Measurements from ENCODE around the gene RPL23.

Gene RPL23

DNA sequence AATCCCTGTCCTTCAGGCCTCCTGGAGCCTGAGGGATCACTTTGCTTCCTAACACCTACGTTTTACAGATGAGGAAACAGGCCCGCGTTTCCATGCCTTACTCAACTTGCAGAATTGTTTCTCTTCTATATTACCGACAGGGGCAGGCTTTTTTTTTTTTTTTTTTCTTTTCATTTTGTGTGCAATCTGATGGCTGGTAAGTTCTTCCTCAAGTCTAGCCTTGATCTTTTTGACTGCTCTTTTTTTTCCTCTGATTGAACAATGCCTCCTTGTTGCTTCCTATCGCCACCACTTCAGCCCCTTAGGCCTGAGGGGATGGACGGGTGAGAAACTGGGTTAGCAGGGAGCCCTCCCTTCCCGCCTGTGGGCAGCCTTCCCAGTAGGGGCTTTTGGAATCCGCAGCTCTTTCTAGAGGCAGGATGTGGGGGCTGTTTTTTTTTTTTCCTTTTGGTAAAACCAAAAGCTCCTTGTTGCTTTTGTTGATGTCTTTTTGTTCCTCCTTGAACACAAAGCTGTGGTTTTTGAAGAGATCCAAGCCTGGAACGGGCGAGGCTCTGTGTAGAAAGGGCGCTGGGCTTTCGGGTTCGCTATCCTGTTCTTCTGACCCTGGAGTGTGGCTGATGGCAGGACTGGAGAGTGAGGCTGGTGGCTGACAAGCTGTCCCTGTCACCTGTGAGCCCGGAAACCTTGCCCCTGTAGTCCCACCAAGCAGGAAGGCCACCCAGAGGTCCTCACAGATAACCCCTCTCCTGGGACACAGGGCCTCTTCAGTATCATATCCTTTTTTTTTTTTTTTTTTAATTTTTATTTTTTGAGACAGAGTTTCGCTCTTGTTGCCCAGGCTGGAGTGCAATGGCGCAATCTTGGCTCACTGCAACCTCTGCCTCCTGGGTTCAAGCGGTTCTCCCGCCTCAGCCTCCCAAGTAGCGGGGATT, 30.3 kb upstream of the RPL23 start:
- peak; percentile 44 for DNase-seq (ENCODE audit: low spot score)

DNA sequence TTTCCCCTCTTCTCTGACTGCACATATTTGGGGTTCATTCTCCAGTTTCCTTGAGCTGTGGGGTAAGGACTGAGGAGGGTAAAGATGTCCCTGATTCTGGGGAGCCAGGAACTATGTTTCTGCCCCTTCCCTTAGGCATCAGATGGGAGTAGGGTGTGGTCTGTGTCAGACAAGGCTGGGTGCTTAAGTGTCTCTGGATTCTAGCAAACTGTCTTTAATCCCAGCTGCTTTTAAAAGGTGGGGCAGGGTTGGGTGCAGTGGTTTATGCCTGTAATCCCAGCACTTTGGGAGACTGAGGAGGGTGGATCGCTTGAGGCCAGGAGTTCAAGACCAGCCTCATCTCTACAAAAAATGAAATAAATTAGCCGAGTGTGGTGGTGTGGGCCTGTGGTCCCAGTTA, 29.3 kb upstream of the RPL23 start:
- no peak for DNase-seq (ENCODE audit: low spot score)

DNA sequence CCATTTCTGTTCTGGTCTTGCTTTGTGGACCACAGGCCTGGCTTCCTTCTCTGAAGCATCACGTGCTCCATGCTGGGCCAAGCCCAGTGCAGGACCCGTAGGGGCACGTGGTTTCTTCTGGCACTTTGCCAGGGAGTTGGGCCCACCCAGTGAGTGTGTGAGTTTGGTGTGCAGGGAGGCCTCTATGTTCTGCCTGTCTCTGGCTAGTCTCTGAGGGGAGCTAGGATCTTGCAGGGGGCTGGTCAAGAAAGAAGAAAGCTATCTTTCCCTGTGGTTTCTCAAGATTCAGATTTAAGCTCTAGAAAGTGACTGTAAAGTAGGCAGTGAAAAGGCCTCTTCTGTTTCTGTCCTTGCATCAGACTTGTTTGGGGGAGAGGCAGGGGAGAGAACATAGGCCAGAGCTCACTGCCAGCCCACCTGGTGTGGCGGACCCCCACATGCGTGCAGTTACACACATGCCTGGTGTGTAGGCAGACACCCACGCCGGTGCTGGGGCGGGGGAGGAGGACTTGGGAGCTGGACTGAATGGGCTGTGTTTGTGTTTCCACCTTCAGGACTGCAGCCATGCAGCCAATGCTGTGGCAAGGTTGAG, 28.2 kb upstream of the RPL23 start:
- DNase-seq (ENCODE audit: low spot score), result no peak

DNA sequence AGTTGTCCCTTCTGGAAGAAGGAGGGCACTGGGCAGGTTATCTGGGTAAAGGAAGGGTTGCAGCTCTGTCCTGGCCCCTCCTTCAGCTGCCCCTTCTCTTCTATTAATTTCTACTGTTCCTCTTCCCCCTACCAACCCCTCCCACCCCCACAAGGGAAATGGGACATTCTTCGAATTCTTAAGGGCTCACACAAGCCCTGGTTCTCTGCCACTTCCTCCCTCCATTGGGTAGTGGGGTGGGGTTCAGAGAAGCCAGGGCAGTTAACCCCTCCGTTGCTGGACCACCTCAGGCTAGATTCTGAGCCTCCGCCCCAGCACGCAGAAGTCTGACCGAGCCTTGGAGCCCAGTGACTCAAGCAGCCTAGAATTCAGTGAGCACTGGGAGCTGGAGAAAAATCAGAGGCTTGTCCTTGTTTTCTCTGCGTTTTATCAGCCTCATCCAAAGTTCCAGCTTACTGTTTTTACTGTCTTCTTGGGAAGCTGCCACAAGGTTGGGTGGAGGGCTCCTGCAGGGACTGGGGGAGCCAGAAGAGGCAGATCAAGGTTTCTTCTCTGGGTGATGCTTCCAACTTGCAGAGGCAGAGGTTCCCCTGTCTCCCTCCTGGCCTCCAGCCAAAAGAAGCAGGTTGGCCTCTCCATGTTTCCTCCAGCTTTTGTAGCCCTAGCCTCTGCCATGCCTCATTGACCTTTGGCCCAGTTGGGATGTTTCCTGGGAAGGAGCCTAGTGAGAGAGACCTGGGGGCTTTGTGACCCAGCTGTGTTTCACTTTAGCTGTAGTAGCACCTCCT, 26.6 kb upstream of the RPL23 start:
- DNase-seq (ENCODE audit: low spot score), result peak; percentile 78

DNA sequence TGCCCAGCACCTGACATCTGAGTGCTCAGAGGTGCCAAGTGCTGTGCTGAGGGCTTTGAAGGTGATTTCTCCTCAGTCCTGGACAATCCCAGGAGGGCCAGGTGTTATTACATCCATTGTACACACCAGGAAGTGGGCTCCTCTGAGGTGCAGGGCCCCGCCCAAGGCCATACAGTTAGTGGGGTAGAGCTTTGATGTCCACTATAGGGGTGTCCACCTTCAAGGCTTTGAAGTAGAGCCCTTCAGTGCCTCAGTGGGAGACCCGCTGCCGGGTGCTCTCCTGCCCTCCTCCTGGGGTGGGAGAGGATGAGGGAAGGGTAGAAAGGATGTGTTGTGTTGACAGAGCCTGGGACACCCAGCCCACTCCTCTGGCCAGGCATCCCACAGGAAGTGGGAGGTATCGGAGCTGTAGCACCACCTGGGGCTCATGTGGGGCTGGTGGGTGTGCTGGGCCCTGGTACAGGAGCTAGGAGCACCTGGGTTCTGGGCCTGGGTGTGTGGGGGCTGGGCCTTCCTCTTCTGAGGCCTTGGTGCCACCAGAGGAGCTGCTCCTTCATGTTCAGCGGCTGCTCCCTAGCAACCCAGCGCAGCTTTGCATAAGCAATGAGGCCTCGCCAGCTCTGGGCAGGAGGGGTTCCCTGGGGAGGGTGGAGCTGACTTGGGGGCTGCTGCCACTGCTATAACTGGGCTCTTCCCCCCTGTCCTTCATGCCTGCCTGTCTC, 23.8 kb upstream of the RPL23 start:
- peak; percentile 89 for DNase-seq (ENCODE audit: low spot score)

DNA sequence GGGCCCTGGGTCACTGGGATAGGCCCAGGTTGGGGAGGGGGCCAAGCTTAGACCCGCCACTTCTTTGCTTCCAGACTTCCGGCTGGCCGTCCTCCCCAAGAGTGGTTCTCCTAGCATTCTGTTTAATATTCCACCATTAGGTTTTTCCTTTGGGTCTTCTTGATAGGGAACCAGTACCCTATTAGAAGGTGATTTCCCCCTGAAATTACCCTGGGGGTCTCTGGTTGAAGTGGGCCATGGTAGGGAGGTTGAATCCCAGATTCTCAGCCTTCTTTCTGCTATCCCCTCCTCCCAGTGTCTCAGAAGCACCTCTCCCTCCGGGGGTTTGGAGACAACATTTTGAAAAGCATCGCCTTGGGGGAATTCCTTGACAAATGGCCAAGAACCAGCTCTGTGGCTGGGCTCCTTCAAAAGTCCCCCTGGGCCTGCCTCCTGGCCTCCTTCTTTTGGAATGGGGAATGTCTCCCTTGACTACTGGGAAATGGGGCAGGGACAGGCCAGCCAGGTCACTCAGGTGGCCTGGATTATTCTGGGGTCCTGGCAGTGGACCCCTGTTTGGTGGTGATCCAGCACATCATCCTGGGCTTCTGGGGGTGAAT, 22.1 kb upstream of the RPL23 start:
- DNase-seq (ENCODE audit: low spot score), result no peak

DNA sequence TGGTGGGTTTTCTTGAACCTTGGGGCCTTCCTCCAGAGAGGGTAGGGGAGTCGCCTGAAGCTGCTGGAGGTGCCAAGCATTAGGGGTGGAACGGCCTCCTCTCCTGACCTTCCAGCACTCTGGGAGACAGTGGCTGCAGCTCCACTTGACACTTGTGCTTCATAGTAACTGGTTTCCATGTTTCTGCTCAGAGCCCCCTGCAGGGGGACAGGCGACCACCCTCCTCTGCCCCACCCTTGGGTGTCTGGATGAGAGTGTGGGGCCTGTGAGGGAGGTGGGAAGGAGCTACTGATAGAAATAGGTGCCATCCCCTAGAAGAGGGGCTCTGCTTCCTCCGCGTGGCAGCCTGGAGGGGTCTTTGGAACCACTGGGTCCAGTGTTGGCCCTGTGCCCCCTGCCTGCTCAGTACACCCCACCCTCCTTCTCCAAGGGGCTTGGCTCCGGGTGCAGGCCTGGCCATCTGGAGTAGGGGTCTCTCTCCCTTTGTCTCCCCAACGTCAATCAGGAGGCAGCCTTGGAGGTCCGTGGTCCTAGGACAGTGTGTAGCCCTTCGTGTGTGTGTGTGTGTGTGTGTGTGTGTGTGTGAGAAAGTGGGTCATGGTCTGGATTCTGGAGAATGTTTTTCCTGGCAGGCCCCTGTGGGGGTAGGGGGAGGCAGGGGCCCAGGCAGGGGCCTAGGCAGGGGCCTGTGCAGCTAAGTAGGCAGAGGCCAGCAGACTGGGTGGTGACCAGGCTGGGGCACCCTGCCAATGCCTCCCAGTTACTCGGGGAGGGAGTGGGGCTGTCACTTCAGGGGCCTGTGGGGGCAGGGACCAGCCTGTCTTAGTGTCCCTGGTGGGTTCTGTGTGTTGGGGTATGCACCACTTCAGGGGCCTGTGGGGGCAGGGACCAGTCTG, 21.2 kb upstream of the RPL23 start:
- no peak for DNase-seq (ENCODE audit: low spot score)

DNA sequence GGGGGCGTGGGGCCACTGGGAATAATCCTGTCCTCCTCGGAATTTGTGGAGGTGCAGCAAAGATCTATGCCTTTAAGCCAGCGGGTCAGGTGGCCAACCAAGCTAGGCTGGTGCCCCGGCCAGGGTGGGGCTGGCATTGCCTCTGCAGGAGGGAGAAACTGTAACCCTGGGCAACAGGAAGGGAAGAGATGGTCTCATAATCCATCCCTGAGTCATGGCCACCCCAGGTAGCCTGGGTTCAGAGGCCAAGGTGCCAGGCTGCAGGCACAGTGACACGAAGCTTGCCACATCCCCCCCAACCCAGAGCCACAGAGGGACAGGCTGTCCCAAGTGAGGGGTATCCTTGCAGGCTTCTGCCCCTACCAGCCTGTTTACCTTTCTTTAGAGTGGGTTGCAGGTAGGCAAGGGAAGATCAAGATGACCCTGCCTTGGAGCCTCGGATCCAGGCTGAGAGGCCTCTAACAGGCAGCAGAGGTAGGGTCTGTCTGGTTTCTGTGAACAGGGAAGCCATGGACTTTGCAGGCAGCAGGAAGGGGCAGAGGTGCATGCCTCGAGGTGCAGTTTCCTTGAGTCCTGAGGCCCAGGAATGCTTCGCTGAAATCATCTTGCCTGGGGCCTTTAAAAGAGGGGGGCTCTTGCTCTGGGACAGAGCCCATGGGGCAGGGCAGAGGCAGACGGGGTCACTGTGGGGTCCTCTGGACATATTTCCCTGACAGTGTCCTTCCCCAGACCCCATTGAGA, 20.3 kb upstream of the RPL23 start:
- DNase-seq (ENCODE audit: low spot score), result no peak

DNA sequence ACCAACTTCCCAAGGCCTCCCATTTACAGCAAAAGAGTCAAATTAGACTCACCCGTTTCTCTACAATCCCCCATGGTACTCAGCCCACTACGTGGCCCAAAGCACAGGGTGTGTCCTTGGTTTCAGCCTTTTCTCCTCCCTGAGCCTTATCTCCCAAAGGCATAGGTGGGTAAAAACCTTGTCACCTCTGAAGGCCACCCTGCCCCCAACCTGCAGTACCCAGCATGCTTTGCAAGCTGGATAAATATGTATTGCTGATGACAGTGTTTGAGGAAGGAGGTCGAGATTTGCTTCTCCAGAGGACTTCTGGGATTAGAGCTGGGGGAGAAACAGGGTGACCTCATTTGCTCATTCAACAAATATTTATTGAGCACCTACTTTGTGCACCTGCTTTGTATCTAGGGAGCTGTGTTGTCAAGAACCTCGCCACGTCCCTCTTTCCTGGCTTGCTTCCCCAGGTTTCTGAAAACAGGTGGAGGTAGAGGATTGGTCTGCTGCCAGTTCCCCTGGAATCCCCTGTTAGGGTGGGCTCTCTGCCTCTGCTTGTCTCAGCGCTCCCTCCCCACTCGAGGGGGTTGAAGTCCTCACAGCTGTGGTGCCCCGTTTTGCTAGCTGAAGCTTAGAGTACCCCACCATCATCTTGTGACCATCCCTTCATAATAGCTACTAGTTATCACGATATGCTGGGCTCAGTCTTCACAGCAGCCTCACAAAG, 19.3 kb upstream of the RPL23 start:
- no peak for DNase-seq (ENCODE audit: low spot score)

DNA sequence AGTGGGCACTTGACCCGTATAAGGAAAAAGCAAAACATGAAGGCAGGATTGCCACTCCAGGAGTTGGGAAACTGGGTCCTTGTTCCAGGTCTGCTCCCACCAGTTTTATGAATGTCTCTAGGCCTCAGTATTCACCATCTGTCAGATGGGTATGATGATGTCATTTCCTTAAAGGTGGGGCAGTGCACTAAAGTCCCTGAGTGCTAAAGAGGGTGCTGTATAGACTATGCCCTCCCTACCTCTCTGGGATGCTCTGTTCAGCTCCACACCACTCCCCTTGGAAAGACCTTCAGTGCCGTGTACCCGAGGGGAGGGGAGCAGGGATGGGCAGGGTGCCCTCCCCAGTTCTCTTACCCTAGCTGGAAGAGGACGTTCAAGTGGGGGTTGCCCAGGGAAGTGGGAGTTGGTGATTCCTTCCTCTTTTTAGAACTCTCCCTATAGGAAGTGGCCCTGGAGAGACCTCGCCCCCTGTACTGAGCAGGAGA, 18.5 kb upstream of the RPL23 start:
- DNase-seq (ENCODE audit: low spot score), result no peak

DNA sequence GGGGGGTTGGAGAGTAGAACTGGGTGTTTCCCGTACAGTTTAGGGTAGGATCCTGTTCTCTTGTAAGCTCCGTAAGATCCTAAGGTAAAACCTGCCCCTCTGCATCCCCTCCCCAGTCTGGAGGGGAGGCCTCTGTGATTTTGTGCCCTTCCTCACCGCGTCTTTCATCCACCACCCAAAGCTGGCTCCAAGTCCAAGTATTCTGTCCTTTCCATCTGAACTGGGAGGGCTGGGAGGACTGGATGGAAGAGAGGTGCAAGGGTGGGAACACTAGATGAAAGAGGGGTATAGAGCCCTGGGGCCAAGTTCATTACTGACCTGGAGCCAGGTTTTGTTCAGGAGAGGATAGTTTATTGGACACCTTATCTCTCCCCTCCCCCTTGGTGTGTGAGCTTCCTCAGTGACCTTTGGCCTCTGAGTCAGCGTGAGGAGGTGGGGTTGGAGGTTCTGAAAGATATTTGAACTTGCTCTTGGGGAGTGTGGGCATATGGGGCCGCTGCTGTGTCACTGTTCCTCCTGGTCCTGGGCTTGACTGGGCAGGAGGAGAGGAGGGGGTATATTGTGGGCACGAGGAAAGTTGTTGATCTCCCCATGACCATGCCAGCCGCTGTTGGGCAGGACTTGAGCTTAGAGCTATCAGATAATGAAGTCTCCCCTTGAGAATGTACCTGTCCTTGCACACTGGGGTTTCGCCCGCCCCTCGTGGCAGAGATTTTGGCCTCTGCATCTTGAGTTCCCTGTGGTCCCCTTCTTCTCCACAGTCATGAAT, 17.9 kb upstream of the RPL23 start:
- DNase-seq (ENCODE audit: low spot score), result peak; percentile 91

DNA sequence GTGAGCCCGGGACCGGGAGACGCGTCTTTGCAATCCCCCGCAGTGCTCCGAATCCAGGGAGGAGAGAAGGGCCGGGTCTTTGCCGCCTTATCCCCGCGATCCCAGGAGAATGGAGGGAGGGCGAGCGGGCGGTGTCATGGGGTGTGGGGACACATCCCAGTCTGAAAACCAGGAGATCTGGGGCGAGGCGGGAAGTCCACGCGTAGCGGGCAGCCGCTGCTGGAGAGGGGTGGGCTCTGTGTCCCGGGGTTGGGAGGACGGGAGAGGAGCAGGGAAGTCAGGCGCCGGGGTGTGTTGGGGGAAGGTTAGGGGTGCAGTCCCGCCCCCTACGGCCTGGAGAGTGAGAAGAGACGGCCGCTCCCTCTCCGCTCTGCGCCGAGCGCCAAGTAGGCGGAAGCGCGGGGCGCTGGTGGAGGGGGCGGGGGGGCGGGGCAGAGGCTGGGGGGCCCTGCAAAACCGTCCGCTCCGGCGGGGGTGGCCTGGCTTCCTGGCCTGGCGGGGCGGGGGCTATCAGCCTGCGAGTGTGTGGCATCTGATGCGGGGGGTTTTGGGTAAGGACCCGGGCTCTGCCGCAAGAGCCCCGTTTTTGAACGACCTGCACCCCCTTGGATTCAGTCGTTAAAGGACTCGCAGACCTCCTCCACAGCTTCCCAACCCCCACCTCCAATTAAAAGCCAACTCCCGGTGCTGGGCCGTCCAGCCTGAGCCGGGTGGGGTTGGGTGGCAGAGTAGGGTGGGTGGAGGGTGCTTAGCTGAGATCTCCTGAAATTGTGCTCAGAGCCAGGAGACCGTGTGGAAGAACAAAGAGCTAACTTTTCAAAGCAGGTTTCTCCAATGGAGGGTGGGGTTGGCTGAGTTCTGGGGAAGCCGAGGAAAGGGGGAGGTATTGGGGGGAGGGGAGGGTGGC, 17.0 kb upstream of the RPL23 start:
- peak; percentile 62 for DNase-seq (ENCODE audit: low spot score)

DNA sequence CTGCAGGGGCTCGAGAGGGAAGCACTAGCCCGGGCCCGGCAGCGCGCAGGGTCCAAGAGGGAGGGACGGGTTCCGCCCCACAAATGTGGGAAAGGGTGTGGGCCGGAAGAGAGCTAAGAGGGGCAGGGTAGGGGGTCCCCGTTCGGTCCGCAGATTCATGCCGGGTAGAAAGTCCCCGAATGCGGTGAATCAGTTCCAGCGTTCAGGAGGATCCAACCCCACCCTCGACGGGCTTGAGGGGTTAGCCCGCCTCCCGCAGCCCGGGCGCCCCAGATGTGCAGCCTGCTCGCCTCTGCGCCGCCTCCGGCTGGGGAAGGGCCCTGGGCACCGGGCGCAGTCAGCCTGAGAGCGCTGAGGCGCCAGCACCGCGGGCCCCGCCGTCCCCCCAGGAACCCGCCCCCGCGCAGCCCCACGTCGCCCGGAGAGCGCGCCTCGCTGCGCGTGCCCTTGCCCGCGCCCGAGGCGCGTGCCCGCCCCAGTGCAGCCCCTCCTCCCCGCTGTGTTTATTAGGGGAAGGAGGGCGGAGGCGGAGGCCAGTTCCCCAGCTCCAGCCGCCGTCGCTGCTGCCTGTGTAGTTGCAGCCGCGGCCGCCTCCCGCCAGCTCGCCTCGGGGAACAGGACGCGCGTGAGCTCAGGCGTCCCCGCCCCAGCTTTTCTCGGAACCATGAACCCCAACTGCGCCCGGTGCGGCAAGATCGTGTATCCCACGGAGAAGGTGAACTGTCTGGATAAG, 16.2 kb upstream of the RPL23 start, which contains the start of gene LASP1:
Gene LASP1, plus strand, starts transcription at position 533 of the 733 bp plus-strand sequence. Its CDS starts 132 bp downstream, at position 665.
- DNase-seq (ENCODE audit: low spot score), result peak; percentile 89

DNA sequence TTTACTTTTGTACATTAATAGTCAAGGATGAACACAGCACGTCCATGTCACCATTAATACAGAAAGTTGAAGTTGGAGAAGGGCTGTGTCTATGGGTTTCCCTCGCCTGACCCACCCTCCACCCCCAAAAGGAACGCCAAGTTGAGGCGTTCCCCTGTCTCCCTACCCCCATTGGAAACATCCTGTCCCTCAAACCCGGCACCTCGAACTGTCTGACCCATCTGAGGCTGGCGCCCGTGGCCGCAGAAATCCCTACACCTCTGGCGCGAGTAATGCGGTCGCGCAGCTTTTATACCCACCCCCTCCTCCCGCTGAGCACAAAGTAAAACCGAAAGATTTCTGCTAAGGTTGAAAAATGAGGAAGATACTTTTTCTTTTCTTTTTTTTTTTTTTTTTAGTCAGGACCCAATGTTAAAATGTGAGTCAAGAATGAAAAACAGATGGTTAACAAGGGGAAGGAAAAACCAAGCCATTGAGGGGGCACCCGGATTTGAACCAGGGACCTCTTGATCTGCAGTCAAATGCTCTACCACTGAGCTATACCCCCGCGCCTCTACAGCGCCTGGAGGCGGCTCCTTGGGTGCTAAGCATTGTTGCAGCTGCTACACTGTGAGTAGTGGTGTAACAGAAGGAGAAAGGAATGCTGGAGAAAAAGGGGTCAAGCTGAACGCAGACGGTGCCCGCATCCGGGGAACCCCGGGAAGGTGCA, 15.4 kb upstream of the RPL23 start:
- peak; percentile 89 for DNase-seq (ENCODE audit: low spot score)

DNA sequence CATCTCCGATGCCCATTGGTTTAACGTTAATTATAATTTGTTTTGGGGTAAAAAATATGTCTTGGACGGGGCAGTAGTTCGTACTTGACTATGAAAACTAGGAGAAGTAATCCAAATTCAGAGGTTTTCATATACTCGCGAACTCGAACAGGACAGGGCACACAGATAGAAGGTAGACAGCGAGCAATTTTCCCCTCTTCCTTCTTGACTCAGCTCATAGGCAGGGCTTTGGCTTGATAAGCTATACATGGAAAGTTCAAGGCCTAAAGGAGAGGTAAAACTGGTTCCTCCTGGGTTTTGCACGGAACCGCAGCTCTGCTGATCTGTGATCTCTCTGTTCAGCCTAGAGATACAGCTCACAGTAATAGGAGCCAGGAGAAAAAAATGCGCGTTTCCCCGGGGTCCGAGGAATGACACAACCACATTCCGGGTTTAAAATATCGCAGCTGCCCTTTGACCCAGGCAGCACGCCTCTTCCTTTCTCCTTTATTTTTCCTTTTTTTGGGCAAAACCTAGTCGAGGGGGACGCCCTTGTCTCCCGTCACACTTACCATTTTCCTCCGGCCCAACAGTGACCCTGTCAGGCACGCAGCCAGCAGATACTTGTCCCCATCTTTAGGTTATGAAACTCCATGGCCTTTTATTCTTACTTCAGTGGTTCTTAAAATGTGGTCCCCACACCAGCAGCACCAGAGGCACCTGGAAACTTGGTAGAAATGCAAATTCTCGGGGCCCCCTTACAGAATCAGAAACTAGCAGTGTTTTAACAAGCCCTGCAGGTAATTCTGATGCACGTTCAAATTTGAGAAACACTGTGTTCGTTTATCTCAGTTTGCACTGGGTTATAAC, 14.7 kb upstream of the RPL23 start:
- DNase-seq (ENCODE audit: low spot score), result no peak

Measured in SW480 (cell line).